ENCODE measurements around the gene NAV3. TPM values are rescaled to one million over a fixed set of nuclear protein-coding genes. Genes with fewer than 3 reads are reported as not detected.

The NAV3 gene
- polyA plus RNA-seq, 1 donor: 22.2 TPM

GRCh38 chr12:78121969-78122610 lies 291.4 kb downstream of the NAV3 start:
- DNase-seq: no peak

GRCh38 chr12:78128211-78128610 lies 297.5 kb downstream of the NAV3 start:
- DNase-seq: no peak

- DNase-seq: no peak
Measured at GRCh38 chr12:78143717-78144116, 313.0 kb downstream of the NAV3 start.

- DNase-seq: no peak
Measured at GRCh38 chr12:78145398-78145797, 314.7 kb downstream of the NAV3 start.

GRCh38 chr12:78146365-78146772 lies 315.7 kb downstream of the NAV3 start:
- peak; percentile 6 for DNase-seq

GRCh38 chr12:78149459-78149858 lies 318.8 kb downstream of the NAV3 start:
- no peak for DNase-seq

GRCh38 chr12:78155546-78155945 lies 324.9 kb downstream of the NAV3 start:
- no peak for DNase-seq

- no peak for DNase-seq
Measured at GRCh38 chr12:78156751-78157150, 326.1 kb downstream of the NAV3 start.

GRCh38 chr12:78157199-78157598 lies 326.5 kb downstream of the NAV3 start:
- DNase-seq: no peak

GRCh38 chr12:78164154-78164553 lies 333.5 kb downstream of the NAV3 start:
- DNase-seq: no peak

- no peak for DNase-seq
Measured at GRCh38 chr12:78167510-78167909, 336.8 kb downstream of the NAV3 start.

- DNase-seq: no peak
Measured at GRCh38 chr12:78171061-78171460, 340.4 kb downstream of the NAV3 start.

GRCh38 chr12:78176643-78177042 lies 345.9 kb downstream of the NAV3 start:
- DNase-seq: no peak

- no peak for DNase-seq
Measured at GRCh38 chr12:78177298-78177697, 346.6 kb downstream of the NAV3 start.

GRCh38 chr12:78179346-78179745 lies 348.7 kb downstream of the NAV3 start:
- DNase-seq: no peak

- peak; percentile 29 for DNase-seq
Measured at GRCh38 chr12:78181544-78182162, 351.0 kb downstream of the NAV3 start.

GRCh38 chr12:78183824-78184223 lies 353.1 kb downstream of the NAV3 start:
- DNase-seq: no peak

GRCh38 chr12:78185109-78185508 lies 354.4 kb downstream of the NAV3 start:
- no peak for DNase-seq

GRCh38 chr12:78185651-78186050 lies 355.0 kb downstream of the NAV3 start:
- no peak for DNase-seq

GRCh38 chr12:78186670-78187069 lies 356.0 kb downstream of the NAV3 start:
- DNase-seq: no peak

GRCh38 chr12:78187741-78188140 lies 357.0 kb downstream of the NAV3 start:
- no peak for DNase-seq

- DNase-seq: no peak
Measured at GRCh38 chr12:78189656-78190055, 359.0 kb downstream of the NAV3 start.

GRCh38 chr12:78191611-78192010 lies 360.9 kb downstream of the NAV3 start:
- no peak for DNase-seq

GRCh38 chr12:78192979-78193378 lies 362.3 kb downstream of the NAV3 start:
- DNase-seq: no peak

- no peak for DNase-seq
Measured at GRCh38 chr12:78194448-78194847, 363.8 kb downstream of the NAV3 start.

All from hindlimb muscle (tissue), 1 donor.